Jurkat, Clone E6-1 (cell line): ENCODE measurements around the gene SFXN3.

Source experiments
- DNase-seq: peaks from one replicate; pipeline ENCODE4 v3.0.0-alpha.2; 2011; ENCODE audit warnings: low read depth, low spot score
- H3K4me3 ChIP-seq: 2 replicates; pipeline ENCODE4 v1.5.1; 2011; ENCODE audit warnings: mild to moderate bottlenecking, low read length, control low read depth, moderate library complexity

SFXN3 gene

GRCh38 chr10:100998991-100999741 lies 31.9 kb upstream of the SFXN3 start:
- H3K4me3 ChIP-seq: peak overlapping the region; percentile 65
- no peak for DNase-seq

- DNase-seq: no peak
- peak within 1 kb of the TSS; percentile 65 for H3K4me3 ChIP-seq
Measured at GRCh38 chr10:100999742-101000126, 31.3 kb upstream of the SFXN3 start, which contains the start of gene LZTS2. Gene LZTS2 (plus strand): TSS chr10:100999808. CDS start chr10:101002539, 2,731 bp downstream.

- DNase-seq: no peak
- H3K4me3 ChIP-seq: peak overlapping the region; percentile 40
Measured at GRCh38 chr10:101000127-101000914, 30.7 kb upstream of the SFXN3 start.

- H3K4me3 ChIP-seq: no peak overlapping the region
- DNase-seq: no peak
Measured at GRCh38 chr10:101000915-101001658, 29.9 kb upstream of the SFXN3 start.

GRCh38 chr10:101001659-101002035 lies 29.4 kb upstream of the SFXN3 start:
- DNase-seq: no peak

GRCh38 chr10:101002456-101002855 lies 28.6 kb upstream of the SFXN3 start:
- DNase-seq: no peak
- no peak overlapping the region for H3K4me3 ChIP-seq

More at GRCh38 chr10:101001659-101002035, 29.4 kb upstream of the SFXN3 start:
- H3K4me3 ChIP-seq: no peak overlapping the region

GRCh38 chr10:101003639-101004206 lies 27.3 kb upstream of the SFXN3 start:
- no peak for DNase-seq
- H3K4me3 ChIP-seq: no peak overlapping the region

- no peak overlapping the region for H3K4me3 ChIP-seq
- DNase-seq: no peak
Measured at GRCh38 chr10:101005361-101005760, 25.7 kb upstream of the SFXN3 start.

GRCh38 chr10:101005869-101006567 lies 25.0 kb upstream of the SFXN3 start:
- DNase-seq: no peak
- H3K4me3 ChIP-seq: no peak overlapping the region

GRCh38 chr10:101006593-101007098 lies 24.4 kb upstream of the SFXN3 start:
- no peak for DNase-seq
- H3K4me3 ChIP-seq: no peak overlapping the region

- DNase-seq: no peak
- H3K4me3 ChIP-seq: no peak overlapping the region
Measured at GRCh38 chr10:101007099-101007711, 23.8 kb upstream of the SFXN3 start.

GRCh38 chr10:101007915-101008822 lies 22.9 kb upstream of the SFXN3 start:
- DNase-seq: no peak
- H3K4me3 ChIP-seq: no peak overlapping the region

GRCh38 chr10:101008823-101009423 lies 22.1 kb upstream of the SFXN3 start:
- no peak overlapping the region for H3K4me3 ChIP-seq
- no peak for DNase-seq

GRCh38 chr10:101010329-101010728 lies 20.7 kb upstream of the SFXN3 start:
- H3K4me3 ChIP-seq: no peak overlapping the region
- no peak for DNase-seq

- DNase-seq: no peak
- no peak overlapping the region for H3K4me3 ChIP-seq
Measured at GRCh38 chr10:101011517-101012423, 19.3 kb upstream of the SFXN3 start.
